GM12891 (cell line): ENCODE measurements around the gene MAPK8IP3.

Experiments
- PAX5 ChIP-seq: IDR thresholded peaks from 2 replicates; pipeline ENCODE4 v1.6.1; 2011; ENCODE audit warnings: low read length, moderate library complexity, mild to moderate bottlenecking; ENCODE audit not compliant: insufficient read depth, severe bottlenecking
- POLR2A ChIP-seq: IDR thresholded peaks from 2 replicates; pipeline ENCODE4 v1.6.1; 2011; ENCODE audit warnings: low read depth, low read length, control low read depth
- POLR2AphosphoS5 ChIP-seq: IDR thresholded peaks from 2 replicates; pipeline ENCODE4 v1.6.1; 2011; ENCODE audit warnings: low read depth, low read length, control low read depth
- POU2F2 ChIP-seq: IDR thresholded peaks from 2 replicates; pipeline ENCODE4 v1.6.1; 2011; ENCODE audit warnings: low read depth, mild to moderate bottlenecking, control low read depth, low read length, moderate library complexity
- SPI1 ChIP-seq: IDR thresholded peaks from 2 replicates; pipeline ENCODE4 v1.6.1; 2011; ENCODE audit warnings: low read depth, low read length, control low read depth
- TAF1 ChIP-seq: IDR thresholded peaks from 2 replicates; pipeline ENCODE4 v1.6.1; 2011; ENCODE audit warnings: low read depth, low read length, control low read depth

GRCh38 chr16:1707193-1707790 is 1.3 kb downstream of the MAPK8IP3 start:
- no peak for TF ChIP-seq PAX5
- no peak for TF ChIP-seq POLR2A
- no peak for TF ChIP-seq POLR2AphosphoS5
- no peak for TF ChIP-seq POU2F2
- TF ChIP-seq TAF1, result 0 out of 2 replicates have a peak, but pooled peaks have one; percentile 25
- no peak for TF ChIP-seq SPI1
